ENCODE results near the gene UST.

DNA sequence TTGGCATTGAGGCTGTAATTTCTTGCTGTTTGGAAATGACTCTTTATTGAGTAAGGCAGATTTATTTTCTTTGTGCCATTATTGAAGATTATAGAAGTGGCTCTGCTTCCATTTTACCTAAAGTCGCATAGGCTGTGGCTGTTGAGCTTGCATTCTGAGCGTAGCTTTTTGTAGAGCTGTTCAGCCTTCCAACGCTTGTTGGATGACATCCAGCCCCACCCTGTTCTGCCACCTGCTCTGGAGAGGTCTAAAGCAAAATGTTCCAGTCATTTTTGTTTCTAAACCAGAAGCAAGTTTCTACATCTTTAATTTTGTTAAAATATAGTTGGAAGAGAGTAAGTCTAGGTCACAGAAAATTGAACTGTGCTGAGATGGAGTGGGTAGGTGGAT is 24.4 kb downstream of the UST start:
- TF ChIP-seq POLR2A (IDR thresholded peaks at IDR 0.05): no peak
- TF ChIP-seq, protein P1, sequence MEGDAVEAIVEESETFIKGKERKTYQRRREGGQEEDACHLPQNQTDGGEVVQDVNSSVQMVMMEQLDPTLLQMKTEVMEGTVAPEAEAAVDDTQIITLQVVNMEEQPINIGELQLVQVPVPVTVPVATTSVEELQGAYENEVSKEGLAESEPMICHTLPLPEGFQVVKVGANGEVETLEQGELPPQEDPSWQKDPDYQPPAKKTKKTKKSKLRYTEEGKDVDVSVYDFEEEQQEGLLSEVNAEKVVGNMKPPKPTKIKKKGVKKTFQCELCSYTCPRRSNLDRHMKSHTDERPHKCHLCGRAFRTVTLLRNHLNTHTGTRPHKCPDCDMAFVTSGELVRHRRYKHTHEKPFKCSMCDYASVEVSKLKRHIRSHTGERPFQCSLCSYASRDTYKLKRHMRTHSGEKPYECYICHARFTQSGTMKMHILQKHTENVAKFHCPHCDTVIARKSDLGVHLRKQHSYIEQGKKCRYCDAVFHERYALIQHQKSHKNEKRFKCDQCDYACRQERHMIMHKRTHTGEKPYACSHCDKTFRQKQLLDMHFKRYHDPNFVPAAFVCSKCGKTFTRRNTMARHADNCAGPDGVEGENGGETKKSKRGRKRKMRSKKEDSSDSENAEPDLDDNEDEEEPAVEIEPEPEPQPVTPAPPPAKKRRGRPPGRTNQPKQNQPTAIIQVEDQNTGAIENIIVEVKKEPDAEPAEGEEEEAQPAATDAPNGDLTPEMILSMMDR (IDR thresholded peaks at IDR 0.05 in 4 of 5, conservative IDR thresholded peaks at IDR 0.05 in 1 of 5): no peak

Data from gastrocnemius medialis (tissue), 4 donors.